HG03354 (cell line): ENCODE results near the gene ACOX3.

ENCODE experiments used
- ATAC-seq: cut with Tn5 transposase; IDR thresholded peaks from one replicate; pipeline ENCODE4 v1.9.1; 2021; ENCODE audit warnings: mild to moderate bottlenecking; ENCODE audit not compliant: unreplicated experiment, poor library complexity, severe bottlenecking

The ACOX3 gene

GRCh38 chr4:8468746-8469535, 28.4 kb upstream of the ACOX3 start:
- peak; percentile 73 for ATAC-seq

GRCh38 chr4:8467016-8467415, 26.5 kb upstream of the ACOX3 start:
- no peak for ATAC-seq

- no peak for ATAC-seq
Observed at GRCh38 chr4:8465615-8466611, 25.4 kb upstream of the ACOX3 start.

GRCh38 chr4:8464381-8464780, 23.9 kb upstream of the ACOX3 start:
- ATAC-seq, result no peak

DNA sequence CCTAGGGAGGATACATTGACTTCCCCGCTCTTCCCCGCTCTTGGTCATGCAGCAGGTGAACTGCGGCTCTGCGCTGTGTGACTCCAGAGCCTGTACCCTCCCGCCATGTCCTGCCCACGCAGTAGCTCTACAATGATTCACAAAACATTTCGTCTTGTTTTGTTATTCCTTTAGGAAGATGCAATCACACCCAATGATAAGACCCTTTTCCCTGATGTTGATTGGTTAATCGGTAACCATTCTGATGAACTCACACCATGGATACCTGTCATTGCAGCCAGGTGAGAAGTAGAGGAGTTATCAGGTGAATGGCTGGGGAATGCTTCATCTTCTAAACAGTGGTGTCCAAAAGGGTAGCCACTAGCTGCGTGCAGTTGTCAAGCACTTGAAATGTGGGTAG, 23.3 kb upstream of the ACOX3 start:
- no peak for ATAC-seq

DNA sequence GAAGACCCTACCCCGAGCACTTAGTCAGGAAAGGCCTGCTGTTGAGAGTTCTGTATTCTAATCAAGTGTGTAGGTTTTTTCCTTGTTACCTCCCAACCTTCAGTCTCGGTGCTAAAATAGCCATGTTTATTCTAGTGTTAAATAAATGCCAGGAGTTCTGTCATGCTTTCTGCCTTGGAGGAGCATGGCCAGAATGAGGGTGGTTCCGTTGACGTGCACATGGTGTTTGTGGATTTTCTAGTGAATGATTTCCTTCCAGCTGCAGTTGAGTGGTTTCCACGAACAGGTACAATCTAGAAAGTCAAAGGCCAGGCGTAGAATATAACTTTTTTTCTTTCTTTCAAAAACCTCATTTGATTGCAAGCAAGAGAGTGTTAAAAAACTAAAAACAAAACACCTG, 21.1 kb upstream of the ACOX3 start:
- ATAC-seq, result no peak

- no peak for ATAC-seq
Observed at GRCh38 chr4:8461086-8461485, 20.6 kb upstream of the ACOX3 start.

GRCh38 chr4:8459867-8460445, 19.4 kb upstream of the ACOX3 start:
- ATAC-seq, result no peak

- no peak for ATAC-seq
Observed at GRCh38 chr4:8457646-8458252, 17.2 kb upstream of the ACOX3 start.

GRCh38 chr4:8453957-8454356, 13.4 kb upstream of the ACOX3 start:
- no peak for ATAC-seq

- no peak for ATAC-seq
Observed at GRCh38 chr4:8451440-8452182, 11.1 kb upstream of the ACOX3 start.

DNA sequence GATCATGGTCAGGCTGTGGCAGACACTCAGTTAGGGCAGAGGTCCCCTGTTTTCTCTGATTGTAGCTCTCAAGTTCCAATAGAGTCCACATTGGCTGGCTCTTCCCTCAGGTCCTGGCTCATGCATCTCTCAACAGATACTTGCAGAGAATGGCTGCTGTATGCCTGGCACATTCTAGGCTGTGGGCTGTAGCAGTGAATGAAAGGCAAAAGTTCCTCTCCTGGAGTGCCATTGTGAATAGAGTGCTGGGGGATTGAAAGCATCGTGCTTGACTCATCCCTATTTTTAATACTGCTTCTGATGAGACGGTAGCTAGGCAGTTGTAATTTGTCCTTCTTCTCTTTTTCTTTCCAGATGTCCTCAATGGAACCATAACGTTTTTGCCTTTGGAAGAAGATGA, 5.6 kb upstream of the ACOX3 start:
- no peak for ATAC-seq

GRCh38 chr4:8443801-8444200, 3.3 kb upstream of the ACOX3 start:
- no peak for ATAC-seq

DNA sequence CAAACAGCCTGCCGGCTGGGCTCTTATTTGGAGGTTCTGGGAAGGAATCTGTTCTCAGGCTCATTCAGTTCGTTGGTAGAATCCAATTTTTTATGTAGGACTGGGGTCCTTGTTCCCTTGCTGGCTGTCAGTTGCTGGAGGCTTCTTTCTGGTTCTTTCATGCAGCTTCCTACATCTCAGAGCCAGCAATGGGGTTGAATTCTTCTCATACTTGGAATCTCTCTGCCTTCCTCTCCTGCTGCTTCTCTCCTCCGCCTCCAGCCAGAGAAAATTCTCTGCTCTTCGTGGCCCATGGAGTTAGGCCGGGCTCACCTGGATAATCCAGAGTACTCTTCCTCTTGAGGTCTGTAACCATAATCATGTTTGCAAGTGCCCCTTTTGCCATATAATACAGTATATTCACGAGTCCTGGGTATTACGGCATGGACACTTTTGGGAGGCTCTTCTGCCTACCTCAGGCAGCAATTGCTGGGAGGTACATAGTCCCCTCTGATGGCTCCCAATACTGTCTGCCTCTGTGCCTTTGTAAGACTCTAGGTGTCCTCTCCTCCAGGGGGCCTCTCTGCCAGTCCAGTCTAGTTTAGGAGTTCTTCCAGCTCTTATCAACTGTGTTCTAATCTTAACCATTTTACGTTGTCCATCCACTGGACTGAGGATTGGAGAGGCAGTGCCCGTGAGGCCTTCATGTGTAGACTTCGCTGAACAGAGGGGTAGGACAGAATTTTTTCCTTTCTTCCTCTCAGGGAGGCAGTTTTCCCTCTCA, 2.3 kb upstream of the ACOX3 start:
- ATAC-seq, result no peak

DNA sequence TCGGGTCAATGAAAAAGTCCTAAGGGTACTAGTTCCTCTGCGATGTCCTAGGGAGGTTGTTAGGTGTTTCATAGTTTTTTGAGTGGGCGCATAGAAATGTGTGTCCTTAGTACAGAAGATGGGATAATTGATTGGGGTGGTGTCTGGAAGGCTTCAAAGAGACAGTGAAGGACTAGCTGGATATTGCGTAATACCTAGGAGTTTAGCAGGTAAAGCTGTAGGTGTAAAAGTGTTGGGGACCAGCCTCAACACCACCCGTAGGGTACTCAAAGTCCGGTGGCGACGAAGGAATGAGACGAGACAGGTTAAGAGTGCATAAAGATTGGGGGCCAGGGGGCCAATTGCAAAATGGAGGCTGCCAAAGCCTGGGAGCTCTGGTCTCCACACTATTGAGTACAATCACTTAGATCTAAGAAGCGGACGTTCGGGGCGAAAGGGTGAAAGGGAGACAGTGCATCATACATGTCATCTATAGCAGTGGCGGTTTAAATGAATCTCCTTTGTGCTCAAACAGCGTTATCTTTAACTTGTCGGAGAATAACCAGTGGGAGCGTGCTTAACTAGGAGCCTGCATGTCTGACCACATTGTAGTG, 1.1 kb upstream of the ACOX3 start:
- no peak for ATAC-seq

DNA sequence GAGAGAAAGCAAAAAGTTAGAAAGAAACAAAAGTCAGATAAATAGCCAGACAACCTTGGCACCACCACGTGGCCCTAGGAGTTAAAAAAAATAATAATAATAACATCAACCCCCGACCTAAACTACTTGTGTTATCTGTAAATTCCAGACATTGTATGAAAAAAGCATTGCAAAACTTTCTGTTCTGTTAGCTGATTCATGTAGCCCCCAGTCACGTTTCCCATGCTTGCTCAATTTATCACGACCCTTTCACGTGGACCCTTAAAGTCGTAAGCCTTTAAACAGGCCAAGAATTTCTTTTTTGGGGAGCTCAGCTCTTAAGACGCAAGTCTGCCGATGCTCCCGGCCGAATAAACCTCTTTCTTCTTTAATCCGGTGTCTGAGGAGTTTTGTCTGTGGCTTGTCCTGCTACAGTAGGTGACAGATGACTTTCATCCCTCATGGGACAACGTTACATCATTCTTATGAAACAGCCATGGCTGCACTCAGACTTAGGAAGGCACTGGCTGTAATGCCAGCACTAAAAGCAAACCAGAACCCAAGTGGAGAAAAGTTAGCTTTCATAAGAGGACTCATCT, 520 bp downstream of the ACOX3 start:
- ATAC-seq, result peak; percentile 40

DNA sequence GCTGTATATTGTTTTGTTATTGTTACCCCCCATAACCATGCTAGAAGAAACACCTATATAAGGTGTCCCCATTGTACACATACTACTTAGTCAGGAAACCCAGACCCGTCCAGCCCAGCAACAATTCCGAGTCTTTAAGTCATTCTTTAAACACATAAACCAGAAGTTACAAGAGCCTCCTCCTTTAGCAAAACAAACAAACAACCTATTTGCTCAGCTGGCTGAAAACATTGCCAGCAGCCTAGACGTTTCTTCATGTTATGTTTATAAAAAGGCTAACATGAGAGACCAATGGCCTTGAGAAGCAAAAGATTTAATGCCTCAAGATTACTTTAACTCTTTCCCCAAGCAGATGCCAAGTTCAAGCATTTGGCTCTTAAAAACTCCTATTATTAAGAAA, 1.4 kb downstream of the ACOX3 start:
- ATAC-seq, result no peak

GRCh38 chr4:8438743-8439142, 1.8 kb downstream of the ACOX3 start:
- no peak for ATAC-seq
